Stimulated activated naive CD8-positive, alpha-beta T cell treated with anti-CD3 and anti-CD28 coated beads, Interleukin-15, amount 100 ng/mL, for 72 hours (primary cell): Measurements from ENCODE around the gene ORC3.
"Not testable (repeated sequence)": the region's sequence is repeated elsewhere in the genome, so short reads cannot be mapped to it uniquely, and the experiment has no call there.

ENCODE experiments used
- ATAC-seq: fragments of 150-1000 bp; cut with Tn5 transposase; 2 replicates; pipeline ENCODE4 v1.10.0; 2021; ENCODE audit warnings: mild to moderate bottlenecking, moderate library complexity
- DNase-seq, 2 donors: peaks; one replicate each; pipeline ENCODE4 v3.0.0; 2021 to 2022
- H3K27ac Mint-ChIP-seq, 2 donors: one replicate each; pipeline ENCODE4 v1.8.0; 2022; ENCODE audit warnings: mild to moderate bottlenecking in 2 of 2, mixed read lengths in 2 of 2, moderate library complexity in 2 of 2
- H3K27me3 Mint-ChIP-seq: one replicate; pipeline ENCODE4 v1.8.0; 2022; ENCODE audit warnings: mixed read lengths
- H3K4me1 Mint-ChIP-seq: one replicate; pipeline ENCODE4 v1.8.0; 2022; ENCODE audit warnings: mild to moderate bottlenecking, mixed read lengths
- H3K4me3 Mint-ChIP-seq, 2 donors: one replicate each; pipeline ENCODE4 v1.8.0; 2022; ENCODE audit warnings: mild to moderate bottlenecking in 2 of 2, mixed read lengths in 2 of 2, moderate library complexity in 1 of 2
- H3K9me3 Mint-ChIP-seq, 2 donors: one replicate each; pipeline ENCODE4 v1.8.0; 2022; ENCODE audit warnings: mixed read lengths in 2 of 2

ORC3 gene

GRCh38 chr6:87575423-87575822 lies 14.5 kb upstream of the ORC3 start:
- ATAC-seq, result no peak
- no peak overlapping the region for H3K4me3 Mint-ChIP-seq

GRCh38 chr6:87583822-87584221 lies 6.1 kb upstream of the ORC3 start:
- DNase-seq, result no peak
- no peak for ATAC-seq
- Mint-ChIP-seq H3K27ac (no peak overlapping the region), H3K4me3 (no peak overlapping the region), H3K9me3 (no peaks in the 10 kb centered on the region), H3K27me3 (no peaks in the 10 kb centered on the region), H3K4me1 (peaks cover 41% of the 10 kb centered on the region)

More at GRCh38 chr6:87575423-87575822, 14.5 kb upstream of the ORC3 start:
- H3K9me3 Mint-ChIP-seq, result peaks cover 7 to 10% of the 10 kb centered on the region in 2 donors
- no peaks in the 10 kb centered on the region for H3K27me3 Mint-ChIP-seq
- peaks cover 34% of the 10 kb centered on the region for H3K4me1 Mint-ChIP-seq
- no peak overlapping the region for H3K27ac Mint-ChIP-seq
- no peak for DNase-seq

GRCh38 chr6:87586371-87587077 lies 3.4 kb upstream of the ORC3 start:
- no peak for ATAC-seq
- H3K4me3 Mint-ChIP-seq, result no peak overlapping the region
- H3K27me3 Mint-ChIP-seq, result no peaks in the 10 kb centered on the region
- H3K4me1 Mint-ChIP-seq, result peaks cover 51% of the 10 kb centered on the region
- DNase-seq, result no peak
- H3K9me3 Mint-ChIP-seq, result no peaks in the 10 kb centered on the region
- H3K27ac Mint-ChIP-seq, result no peak overlapping the region

- DNase-seq (no peak), ATAC-seq (no peak)
- Mint-ChIP-seq H3K4me1 (peaks cover 63% of the 10 kb centered on the region), H3K27ac (peak overlapping the region; percentile 77 to 88), H3K4me3 (peak overlapping the region; percentile 85 to 96), H3K27me3 (no peaks in the 10 kb centered on the region), H3K9me3 (no peaks in the 10 kb centered on the region)
Observed at GRCh38 chr6:87588756-87589407, 1.1 kb upstream of the ORC3 start.

GRCh38 chr6:87590417-87590880 lies 514 bp downstream of the ORC3 start:
- Mint-ChIP-seq H3K4me3 (peak overlapping the region; percentile 85 to 96), H3K4me1 (peaks cover 58% of the 10 kb centered on the region), H3K27me3 (no peaks in the 10 kb centered on the region), H3K27ac (peak overlapping the region; percentile 88 to 96), H3K9me3 (no peaks in the 10 kb centered on the region)
- DNase-seq, result no peak
- no peak for ATAC-seq

- H3K27me3 Mint-ChIP-seq, result no peaks in the 10 kb centered on the region
- H3K4me1 Mint-ChIP-seq, result peaks cover 52% of the 10 kb centered on the region
- peak overlapping the region; percentile 85 to 96 for H3K4me3 Mint-ChIP-seq
- no peak for DNase-seq
- H3K9me3 Mint-ChIP-seq, result no peaks in the 10 kb centered on the region
- peak overlapping the region in 1 of 2 donors; percentile 96 for H3K27ac Mint-ChIP-seq
- ATAC-seq, result no peak
Observed at GRCh38 chr6:87590990-87591389, 1.1 kb downstream of the ORC3 start.

- H3K9me3 Mint-ChIP-seq, result no peaks in the 10 kb centered on the region
- no peaks in the 10 kb centered on the region for H3K27me3 Mint-ChIP-seq
- H3K4me1 Mint-ChIP-seq, result no peaks in the 10 kb centered on the region
- H3K4me3 Mint-ChIP-seq, result no peak overlapping the region
- ATAC-seq, result no peak
- DNase-seq, result no peak
- no peak overlapping the region for H3K27ac Mint-ChIP-seq
Observed at GRCh38 chr6:87600576-87600975, 10.6 kb downstream of the ORC3 start.

- H3K4me3 Mint-ChIP-seq, result no peak overlapping the region
Observed at GRCh38 chr6:87606199-87606598, 16.3 kb downstream of the ORC3 start.

GRCh38 chr6:87608802-87609201 lies 18.9 kb downstream of the ORC3 start:
- no peak for DNase-seq
- H3K27ac Mint-ChIP-seq, result no peak overlapping the region
- peaks cover 0 to 9% of the 10 kb centered on the region in 2 donors for H3K9me3 Mint-ChIP-seq
- no peaks in the 10 kb centered on the region for H3K4me1 Mint-ChIP-seq
- H3K4me3 Mint-ChIP-seq, result no peak overlapping the region
- no peaks in the 10 kb centered on the region for H3K27me3 Mint-ChIP-seq
- ATAC-seq, result no peak

More at GRCh38 chr6:87606199-87606598, 16.3 kb downstream of the ORC3 start:
- Mint-ChIP-seq H3K27me3 (no peaks in the 10 kb centered on the region), H3K9me3 (no peaks in the 10 kb centered on the region), H3K4me1 (no peaks in the 10 kb centered on the region), H3K27ac (no peak overlapping the region)
- ATAC-seq (no peak), DNase-seq (no peak)

- H3K4me3 Mint-ChIP-seq, ATAC-seq, H3K4me1 Mint-ChIP-seq, H3K27me3 Mint-ChIP-seq, H3K9me3 Mint-ChIP-seq, DNase-seq: not testable (repeated sequence)
- H3K27ac Mint-ChIP-seq, result peak overlapping the region in 1 of 2 donors; percentile 23
Observed at GRCh38 chr6:87613018-87613417, 23.1 kb downstream of the ORC3 start.

- Mint-ChIP-seq H3K4me1 (no peaks in the 10 kb centered on the region), H3K4me3 (no peak overlapping the region), H3K27ac (no peak overlapping the region), H3K27me3 (no peaks in the 10 kb centered on the region), H3K9me3 (peaks cover 0 to 9% of the 10 kb centered on the region in 2 donors)
- no peak for DNase-seq
- ATAC-seq, result no peak
Observed at GRCh38 chr6:87617405-87617804, 27.5 kb downstream of the ORC3 start.

- H3K4me3 Mint-ChIP-seq, result no peak overlapping the region
- ATAC-seq (no peak), DNase-seq (no peak)
- H3K4me1 Mint-ChIP-seq, result no peaks in the 10 kb centered on the region
- peaks cover 0 to 3% of the 10 kb centered on the region in 2 donors for H3K9me3 Mint-ChIP-seq
- no peak overlapping the region for H3K27ac Mint-ChIP-seq
- H3K27me3 Mint-ChIP-seq, result no peaks in the 10 kb centered on the region
Observed at GRCh38 chr6:87618531-87618930, 28.6 kb downstream of the ORC3 start.

- ATAC-seq (no peak), DNase-seq (no peak)
- Mint-ChIP-seq H3K27me3 (no peaks in the 10 kb centered on the region), H3K4me1 (no peaks in the 10 kb centered on the region), H3K9me3 (no peaks in the 10 kb centered on the region), H3K4me3 (no peak overlapping the region), H3K27ac (no peak overlapping the region)
Observed at GRCh38 chr6:87623248-87623647, 33.3 kb downstream of the ORC3 start.

GRCh38 chr6:87628424-87628823 lies 38.5 kb downstream of the ORC3 start:
- no peak overlapping the region for H3K4me3 Mint-ChIP-seq
- ATAC-seq (no peak), DNase-seq (no peak)
- H3K27me3 Mint-ChIP-seq, result no peaks in the 10 kb centered on the region
- H3K9me3 Mint-ChIP-seq, result no peaks in the 10 kb centered on the region
- no peak overlapping the region for H3K27ac Mint-ChIP-seq
- H3K4me1 Mint-ChIP-seq, result no peaks in the 10 kb centered on the region

GRCh38 chr6:87628881-87629280 lies 38.9 kb downstream of the ORC3 start:
- H3K27ac Mint-ChIP-seq, result no peak overlapping the region
- no peak overlapping the region for H3K4me3 Mint-ChIP-seq
- no peaks in the 10 kb centered on the region for H3K4me1 Mint-ChIP-seq
- H3K9me3 Mint-ChIP-seq, result no peaks in the 10 kb centered on the region
- ATAC-seq (no peak), DNase-seq (no peak)
- H3K27me3 Mint-ChIP-seq, result no peaks in the 10 kb centered on the region

GRCh38 chr6:87630746-87631145 lies 40.8 kb downstream of the ORC3 start:
- Mint-ChIP-seq H3K4me1 (no peaks in the 10 kb centered on the region), H3K27me3 (no peaks in the 10 kb centered on the region), H3K27ac (no peak overlapping the region), H3K4me3 (no peak overlapping the region), H3K9me3 (no peaks in the 10 kb centered on the region)
- ATAC-seq (no peak), DNase-seq (no peak)
